Measurements from ENCODE around the gene TPSG1.
"Not testable (repeated sequence)": the region's sequence is repeated elsewhere in the genome, so short reads cannot be mapped to it uniquely, and the experiment has no call there.

TPSG1 gene

DNA sequence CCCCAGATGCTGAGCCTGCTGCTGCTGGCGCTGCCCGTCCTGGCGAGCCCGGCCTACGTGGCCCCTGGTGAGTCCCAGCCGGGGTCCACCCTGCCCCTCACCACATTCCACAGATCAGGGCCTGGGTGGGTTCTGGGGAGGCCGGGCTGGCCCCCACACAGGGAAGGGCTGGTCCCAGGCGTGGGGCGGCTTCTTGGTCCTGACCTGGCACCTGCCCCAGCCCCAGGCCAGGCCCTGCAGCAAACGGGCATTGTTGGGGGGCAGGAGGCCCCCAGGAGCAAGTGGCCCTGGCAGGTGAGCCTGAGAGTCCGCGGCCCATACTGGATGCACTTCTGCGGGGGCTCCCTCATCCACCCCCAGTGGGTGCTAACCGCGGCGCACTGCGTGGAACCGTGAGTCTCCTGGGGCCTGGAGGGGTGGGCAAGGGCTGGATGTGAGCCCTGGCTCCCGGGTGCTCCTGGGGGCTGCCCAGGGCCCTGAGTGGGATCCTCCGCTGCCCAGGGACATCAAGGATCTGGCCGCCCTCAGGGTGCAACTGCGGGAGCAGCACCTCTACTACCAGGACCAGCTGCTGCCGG lies 31.3 kb upstream of the TPSG1 start:
- not testable (repeated sequence) for DNase-seq

DNA sequence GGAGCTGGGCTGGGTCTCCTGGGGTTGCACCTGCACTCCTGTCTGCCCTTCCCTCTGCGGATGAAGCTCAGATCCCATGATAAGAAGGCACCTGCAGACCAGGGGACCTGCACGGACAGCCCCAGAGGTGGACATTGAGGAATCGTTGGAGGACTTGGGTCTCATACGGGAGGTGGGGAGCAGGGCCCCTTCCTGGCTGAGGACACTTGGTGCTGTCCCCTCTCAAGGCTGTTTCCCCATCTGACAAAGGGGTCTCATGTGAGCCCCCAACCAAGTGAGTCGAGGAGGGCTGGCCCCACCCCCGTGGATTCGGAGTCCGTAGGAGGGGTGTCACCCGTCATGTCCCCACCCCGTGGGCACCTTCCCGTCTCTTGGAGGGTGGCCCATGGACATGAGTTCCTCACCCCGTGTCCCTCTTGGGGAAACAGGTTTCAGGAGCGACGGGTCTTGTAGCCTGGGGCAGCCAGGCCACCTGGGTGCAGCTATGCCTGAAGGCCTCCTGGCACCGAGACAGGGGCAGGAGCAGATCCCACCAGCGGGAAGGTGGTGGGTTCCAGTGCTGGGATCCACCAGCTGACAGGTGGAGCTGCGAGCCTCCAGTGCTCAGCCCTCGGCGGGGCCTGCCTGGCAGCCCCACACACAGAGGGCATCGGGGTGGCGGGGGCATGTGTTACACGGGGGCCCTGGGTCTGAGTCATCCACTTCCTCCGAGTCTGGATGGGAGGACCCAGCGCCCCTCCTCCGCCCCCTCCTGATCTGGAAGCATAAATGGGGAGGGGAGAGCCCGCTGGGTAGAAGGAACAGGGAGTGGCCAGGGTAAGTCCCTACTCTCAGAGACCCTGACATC lies 30.4 kb upstream of the TPSG1 start, which contains the start of gene TPSD1:
Gene TPSD1, plus strand, starts transcription at position 794 of the 847 bp plus-strand sequence. CDS start 212 bp downstream, outside the sequence.
- DNase-seq: not testable (repeated sequence)

- not testable (repeated sequence) for DNase-seq
These were observed 29.8 kb upstream of the TPSG1 start for GRCh38 chr16:1254821-1255220.

GRCh38 chr16:1253701-1254364 lies 28.8 kb upstream of the TPSG1 start:
- DNase-seq: not testable (repeated sequence)

- not testable (repeated sequence) for DNase-seq
These were observed 24.1 kb upstream of the TPSG1 start for GRCh38 chr16:1249031-1249755.

GRCh38 chr16:1247903-1248537 lies 23.0 kb upstream of the TPSG1 start:
- DNase-seq: not testable (repeated sequence)

GRCh38 chr16:1245452-1246020 lies 20.5 kb upstream of the TPSG1 start:
- DNase-seq: no peak

DNA sequence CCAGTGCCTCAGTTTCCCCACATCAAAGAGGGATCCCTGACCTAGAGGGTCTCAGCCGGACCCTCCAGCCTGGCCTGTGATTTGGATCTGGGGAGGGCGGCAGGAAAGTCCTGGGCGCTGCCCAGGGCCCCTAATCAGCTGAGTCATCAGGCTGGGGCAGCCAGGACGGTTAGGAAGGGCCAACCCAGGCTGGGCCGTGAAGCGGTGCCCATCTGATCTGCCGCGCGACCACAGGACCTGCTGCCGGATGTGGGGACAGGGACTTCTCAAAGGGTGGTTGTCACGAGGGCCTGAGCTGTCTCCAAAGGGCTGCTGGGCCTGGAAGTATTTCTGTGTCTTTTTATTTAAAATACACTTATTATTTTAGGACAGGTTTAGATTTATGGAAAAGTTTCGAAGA lies 19.8 kb upstream of the TPSG1 start:
- DNase-seq: no peak

GRCh38 chr16:1243907-1244850 lies 19.1 kb upstream of the TPSG1 start:
- DNase-seq: not testable (repeated sequence)

DNA sequence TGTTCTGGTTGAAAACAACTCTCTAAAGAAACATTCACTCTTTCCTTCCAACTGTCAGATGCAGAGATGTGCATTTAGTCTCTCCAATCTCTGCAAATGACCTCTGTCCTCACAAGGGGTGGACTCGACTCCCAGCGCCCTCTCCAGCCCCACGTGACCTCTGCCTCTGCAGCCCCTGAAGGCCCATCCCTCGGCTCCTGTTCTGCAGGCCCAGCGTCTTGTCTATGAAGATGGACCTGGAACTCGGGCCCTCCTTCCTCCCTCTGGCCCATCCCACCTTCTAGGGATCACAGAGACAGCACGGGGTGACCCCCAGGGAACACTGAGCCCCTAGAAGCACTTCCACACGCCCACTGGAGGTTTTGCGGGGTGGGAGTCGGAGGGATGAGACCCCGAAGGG lies 18.3 kb upstream of the TPSG1 start:
- DNase-seq: not testable (repeated sequence)

DNA sequence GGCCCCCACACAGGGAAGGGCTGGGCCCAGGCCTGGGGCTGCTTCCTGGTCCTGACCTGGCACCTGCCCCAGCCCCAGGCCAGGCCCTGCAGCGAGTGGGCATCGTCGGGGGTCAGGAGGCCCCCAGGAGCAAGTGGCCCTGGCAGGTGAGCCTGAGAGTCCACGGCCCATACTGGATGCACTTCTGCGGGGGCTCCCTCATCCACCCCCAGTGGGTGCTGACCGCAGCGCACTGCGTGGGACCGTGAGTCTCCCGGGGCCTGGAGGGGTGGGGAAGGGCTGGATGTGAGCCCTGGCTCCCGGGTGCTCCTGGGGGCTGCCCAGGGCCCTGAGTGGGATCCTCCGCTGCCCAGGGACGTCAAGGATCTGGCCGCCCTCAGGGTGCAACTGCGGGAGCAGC lies 16.0 kb upstream of the TPSG1 start:
- DNase-seq: not testable (repeated sequence)

GRCh38 chr16:1240436-1240835 lies 15.4 kb upstream of the TPSG1 start, which contains the start of gene TPSAB1:
Gene TPSAB1, plus strand, starts transcription at chr16:1240705. Its CDS starts 234 bp downstream, at chr16:1240939.
- DNase-seq: not testable (repeated sequence)

GRCh38 chr16:1239575-1239974 lies 14.5 kb upstream of the TPSG1 start:
- DNase-seq: not testable (repeated sequence)

DNA sequence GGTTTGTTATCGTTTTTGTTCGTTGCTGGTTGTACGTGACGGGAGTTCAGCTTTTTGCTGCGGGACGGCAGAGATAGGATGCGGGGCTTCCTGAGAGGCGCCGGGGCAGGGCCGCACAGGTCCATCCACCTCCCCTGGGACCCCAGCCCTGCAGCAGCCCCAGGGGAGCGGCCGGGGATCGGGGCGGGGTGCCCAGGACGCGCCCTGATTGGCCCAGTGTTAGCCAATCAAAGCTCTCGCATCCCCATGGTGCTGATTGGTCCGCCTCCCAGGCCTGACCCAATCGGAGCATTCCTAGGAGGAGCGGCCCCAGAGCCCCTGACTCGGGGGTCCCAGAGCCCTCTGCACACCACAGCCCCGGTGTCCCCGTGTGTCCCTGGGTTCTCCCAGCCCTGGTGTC lies 13.8 kb upstream of the TPSG1 start:
- not testable (repeated sequence) for DNase-seq

DNA sequence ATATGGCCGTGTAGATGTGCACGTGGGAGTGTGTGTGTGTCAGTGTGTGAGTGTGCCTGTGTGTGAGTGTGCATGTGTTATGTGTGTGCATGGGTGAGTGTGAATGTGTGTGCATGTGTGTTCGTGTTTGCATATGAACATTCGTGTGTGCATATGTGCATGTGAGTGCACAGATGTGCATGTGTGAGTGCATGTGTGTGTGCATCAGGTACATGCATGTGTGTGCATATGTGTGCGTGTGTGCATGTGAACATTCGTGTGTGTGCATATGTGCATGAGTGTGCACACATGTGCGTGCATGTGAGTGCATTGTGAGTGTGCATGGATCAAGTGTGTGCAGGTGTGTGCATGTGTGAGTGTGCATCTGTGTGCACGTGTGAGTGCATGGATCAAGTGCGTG lies 12.9 kb upstream of the TPSG1 start:
- DNase-seq: no peak

DNA sequence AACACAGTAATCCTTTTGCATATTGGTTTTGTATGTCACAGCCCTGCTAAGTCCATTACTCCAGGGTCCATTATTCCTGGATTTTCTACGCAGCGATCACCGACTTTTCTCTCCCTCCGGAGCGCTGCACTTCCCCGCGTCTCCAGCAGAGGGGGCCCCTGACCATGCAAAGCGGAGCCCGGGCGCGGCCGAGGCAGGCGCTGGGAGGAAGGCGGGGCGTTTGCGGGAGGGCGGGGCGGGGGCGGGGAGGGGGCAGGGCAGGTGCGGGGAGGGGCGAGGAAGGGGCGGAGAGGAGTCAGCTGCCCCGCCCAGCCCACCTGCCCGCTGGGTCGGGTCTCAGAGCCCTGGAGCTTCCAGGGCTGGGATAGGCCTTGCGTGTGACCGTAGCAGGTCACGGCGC lies 11.6 kb upstream of the TPSG1 start:
- DNase-seq: not testable (repeated sequence)

- DNase-seq: not testable (repeated sequence)
These were observed 7.1 kb upstream of the TPSG1 start for GRCh38 chr16:1232049-1232748.

- not testable (repeated sequence) for DNase-seq
These were observed 6.2 kb upstream of the TPSG1 start for GRCh38 chr16:1231301-1231700.

- not testable (repeated sequence) for DNase-seq
These were observed 5.6 kb upstream of the TPSG1 start for GRCh38 chr16:1230471-1231212.
